PFSK-1 (cell line): ENCODE measurements around the gene KDM4C.

ENCODE experiments used
- POLR2AphosphoS5 ChIP-seq: IDR thresholded peaks from 2 replicates; pipeline ENCODE4 v1.6.1; 2012; ENCODE audit warnings: low read depth, mild to moderate bottlenecking, control low read depth, low read length, moderate library complexity
- REST ChIP-seq, 2 experiments: IDR thresholded peaks; 2 replicates each; pipeline versions ENCODE4 v1.6.1 to v1.8.0; 2011 to 2012; ENCODE audit warnings: low read depth in 2 of 2, low read length in 2 of 2, control low read depth in 1 of 2, inconsistent platforms in 1 of 2, mild to moderate bottlenecking in 1 of 2, moderate library complexity in 1 of 2; ENCODE audit not compliant: insufficient read depth in 1 of 2
- TAF1 ChIP-seq: IDR thresholded peaks from 2 replicates; pipeline ENCODE4 v1.6.1; 2012; ENCODE audit warnings: low read length, control low read depth, borderline replicate concordance; ENCODE audit not compliant: insufficient read depth

DNA sequence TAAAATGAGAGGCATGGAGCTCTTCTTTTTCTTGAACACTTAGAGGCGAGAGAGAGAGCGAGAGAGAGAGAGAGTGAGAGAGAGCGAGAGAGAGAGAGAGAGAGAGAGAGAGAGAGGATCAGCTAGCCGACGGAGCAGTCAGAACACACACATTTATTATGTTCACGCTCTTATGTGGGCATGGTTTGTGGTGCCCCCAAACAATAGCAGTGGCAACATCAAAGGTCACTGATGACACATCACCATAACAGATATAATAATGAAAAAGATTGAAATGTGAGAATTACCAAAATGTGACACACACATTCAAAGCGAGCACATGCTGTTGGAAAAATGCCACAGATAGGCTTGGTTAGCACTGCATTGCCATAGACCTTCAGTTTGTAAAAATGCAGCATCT lies 116.1 kb downstream of the KDM4C start:
- TF ChIP-seq POLR2AphosphoS5 (no peak), TAF1 (no peak), REST (IDR thresholded peaks at IDR 0.05; ENCODE audit: insufficient read depth in 1 of 2, low read depth in 2 of 2, low read length in 2 of 2) (no peak)
